ENCODE data around the gene DTX2.
"Not testable (repeated sequence)": the region's sequence is repeated elsewhere in the genome, so short reads cannot be mapped to it uniquely, and the experiment has no call there.

Gene DTX2

GRCh38 chr7:76513817-76514799 lies 52.6 kb downstream of the DTX2 start:
- DNase-seq, result no peak

GRCh38 chr7:76514926-76515771 lies 53.6 kb downstream of the DTX2 start:
- DNase-seq, result no peak

GRCh38 chr7:76515999-76516443 lies 54.5 kb downstream of the DTX2 start:
- DNase-seq, result no peak

- not testable (repeated sequence) for DNase-seq
These were observed 55.4 kb downstream of the DTX2 start for GRCh38 chr7:76516932-76517331.

- DNase-seq, result not testable (repeated sequence)
These were observed 64.7 kb downstream of the DTX2 start for GRCh38 chr7:76526183-76526582.

GRCh38 chr7:76531643-76532042 lies 70.1 kb downstream of the DTX2 start:
- DNase-seq, result not testable (repeated sequence)

- DNase-seq, result not testable (repeated sequence)
These were observed 81.7 kb downstream of the DTX2 start, which contains the start of gene SPDYE16 for GRCh38 chr7:76543197-76543596. TSS of gene SPDYE16 (minus strand) at chr7:76543297. CDS start at chr7:76541459, 1,838 bp downstream.

- peak; percentile 89 for DNase-seq
These were observed 87.7 kb downstream of the DTX2 start for GRCh38 chr7:76549025-76549854.

- not testable (repeated sequence) for DNase-seq
These were observed 88.3 kb downstream of the DTX2 start for GRCh38 chr7:76549855-76550248.

GRCh38 chr7:76551992-76552391 lies 90.5 kb downstream of the DTX2 start:
- DNase-seq, result not testable (repeated sequence)
